ENCODE measurements around the gene PHIP.

GRCh38 chr6:79071547-79071946 lies 6.5 kb downstream of the PHIP start:
- TF ChIP-seq CTCF (IDR thresholded peaks at IDR 0.05) (no peak), EP300 (IDR thresholded peaks at IDR 0.05) (no peak)
